Mucosa of descending colon (tissue), 3 donors: ENCODE data around the gene PSME1. TPM values are rescaled to one million over a fixed set of nuclear protein-coding genes. Genes with fewer than 3 reads are reported as not detected.

Experiments
- ATAC-seq: fragments of 200-7000 bp; cut with Tn5 transposase; one replicate; pipeline ENCODE4 v1.9.1; 2020; ENCODE audit warnings: mild to moderate bottlenecking, moderate library complexity
- DNase-seq, 3 donors: peaks; one replicate each; pipeline ENCODE4 v3.0.0-alpha.2; 2020
- H3K36me3 ChIP-seq: fragments of 200-600 bp; one replicate; pipeline ENCODE4 v1.8.0; 2021; ENCODE audit warnings: low read depth, mild to moderate bottlenecking
- H3K4me1 ChIP-seq: fragments of 200-600 bp; one replicate; pipeline ENCODE4 v1.8.0; 2021; ENCODE audit warnings: low read depth, mild to moderate bottlenecking
- H3K4me3 ChIP-seq: fragments of 200-600 bp; one replicate; pipeline ENCODE4 v1.8.0; 2021; ENCODE audit warnings: mild to moderate bottlenecking
- H3K9me3 ChIP-seq: fragments of 200-600 bp; one replicate; pipeline ENCODE4 v1.8.0; 2021; ENCODE audit warnings: mild to moderate bottlenecking
- CTCF ChIP-seq: fragments of 200-600 bp; IDR thresholded peaks from one replicate; pipeline ENCODE4 v1.8.0; 2022; ENCODE audit warnings: antibody characterized with exemption, mild to moderate bottlenecking
- intact Hi-C, 2 donors: fragments of 100-400 bp; cut with DNase I in 1 of 2; cut with micrococcal nuclease in 1 of 2; formaldehyde crosslinking; loops; one replicate each; pipeline versions ENCODE4 v1.11.0 to v1.11.1; 2022; cut with DNase I, micrococcal nuclease
- total RNA-seq, 3 donors: library from RNA; stranded (reverse); fragmentation: NEBNext Ultra II Directional in 2 of 3; extraction: Animal tissue kit (Norgen Biotek cat#: 25700) in 2 of 3; gene quantifications; one replicate each; pipeline versions ENCODE4 v1.2.1 to v1.2.4, GENCODE V29; 2021 to 2023
- donor health status: DM: no; HTN: no; CAD: no; lungs with moderate emphysema.
- donor health status: DM: no; HTN: no; CAD: no.
- donor health status: DM: no; HTN: yes; CAD: no.

Gene PSME1
- total RNA-seq, 3 donors from 2014 or later = 188 to 279 (median 203) TPM

GRCh38 chr14:24095271-24096068, 40.5 kb upstream of the PSME1 start:
- Histone ChIP-seq H3K9me3 (no peaks in the 10 kb centered on the region), H3K4me3 (peak overlapping the region; percentile 83), H3K36me3 (no peaks in the 10 kb centered on the region), H3K4me1 (peaks cover 28% of the 10 kb centered on the region)
- ATAC-seq (peak; percentile 60), DNase-seq (peak; percentile 91 to 94 (median 91))
- no peak for TF ChIP-seq CTCF
- intact Hi-C loops = no loop called here

GRCh38 chr14:24096545-24097181, 39.3 kb upstream of the PSME1 start:
- Histone ChIP-seq H3K36me3 (no peaks in the 10 kb centered on the region), H3K9me3 (no peaks in the 10 kb centered on the region), H3K4me1 (peaks cover 25% of the 10 kb centered on the region), H3K4me3 (no peak overlapping the region)
- intact Hi-C loops = no loop called here
- ATAC-seq (no peak), DNase-seq (peak in 1 of 3 donors; percentile 17)
- no peak for TF ChIP-seq CTCF

- DNase-seq (no peak), ATAC-seq (no peak)
- Histone ChIP-seq H3K36me3 (no peaks in the 10 kb centered on the region), H3K4me3 (no peak overlapping the region), H3K9me3 (no peaks in the 10 kb centered on the region), H3K4me1 (peaks cover 17% of the 10 kb centered on the region)
- intact Hi-C loops = no loop called here
- TF ChIP-seq CTCF = no peak
Measured at GRCh38 chr14:24098229-24098926, 37.6 kb upstream of the PSME1 start.

GRCh38 chr14:24098927-24099813, 36.8 kb upstream of the PSME1 start:
- TF ChIP-seq CTCF = no peak
- Histone ChIP-seq H3K4me1 (peaks cover 12% of the 10 kb centered on the region), H3K9me3 (no peaks in the 10 kb centered on the region), H3K36me3 (no peaks in the 10 kb centered on the region), H3K4me3 (no peak overlapping the region)
- ATAC-seq (no peak), DNase-seq (peak in 2 of 3 donors; percentile 41 to 55)
- intact Hi-C loops = no loop called here
